ENCODE measurements around the gene DMRTC2. TPM values are rescaled to one million over a fixed set of nuclear protein-coding genes. Genes with fewer than 3 reads are reported as not detected.

The DMRTC2 gene
- total and polyA plus RNA-seq, 2 of the 8 experiments (the other 6 are each of a cell fraction or from before 2014, with no cell fraction given): not detected

GRCh38 chr19:41882568-41883462 is 38.0 kb downstream of the DMRTC2 start, which contains the start of gene ARHGEF1 (continued):
- TF ChIP-seq CBX8 (IDR thresholded peaks at IDR 0.05; ENCODE audit: borderline replicate concordance, low read depth, low read length) (no peak), SP4 (IDR thresholded peaks at IDR 0.05; ENCODE audit: low read length) (no peak), SRF (IDR thresholded peaks at IDR 0.05; ENCODE audit: low read depth, low read length) (no peak), ATF2 (IDR thresholded peaks at IDR 0.05; ENCODE audit: low read length) (no peak), CHD7 (IDR thresholded peaks at IDR 0.05; ENCODE audit: insufficient replicate concordance, low read length) (no peak)
